Fibroblast of lung (primary cell): ENCODE data around the gene RIMKLA.

ENCODE experiments used
- EZH2 ChIP-seq: IDR thresholded peaks from 2 replicates; pipeline ENCODE4 v1.5.1; 2012; ENCODE audit warnings: low read length, control low read depth, mild to moderate bottlenecking; ENCODE audit errors: missing control alignments
- TF ChIP-seq, protein P1 (sequence below), 2 donors: IDR thresholded peaks in 1 of 2; conservative IDR thresholded peaks in 1 of 2; 1 replicate in 1 of 2; 2 replicates in 1 of 2; pipeline ENCODE4 v1.5.1; 2011 to 2012; ENCODE audit warnings: low read length in 2 of 2, control low read depth in 1 of 2, inconsistent platforms in 1 of 2, low read depth in 1 of 2, mild to moderate bottlenecking in 1 of 2

DNA sequence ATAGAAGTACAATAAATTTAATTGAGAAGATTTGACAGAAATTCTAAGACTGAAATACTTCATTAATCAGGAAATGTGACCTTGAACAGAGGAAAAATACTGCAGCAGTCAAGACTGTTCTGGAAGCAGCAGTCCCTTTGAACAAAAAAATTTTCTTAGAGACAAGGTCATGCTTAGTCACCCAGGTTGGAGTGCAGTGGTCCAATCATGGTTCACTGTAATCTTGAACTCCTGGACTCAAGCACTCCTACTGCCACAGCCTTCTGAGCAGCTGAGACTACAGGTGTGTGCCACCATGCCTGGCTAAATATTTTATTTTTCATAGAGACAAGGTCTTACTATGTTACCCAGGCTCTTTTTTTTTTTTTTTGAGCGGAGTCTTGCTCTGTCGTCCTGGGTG, 80.6 kb downstream of the RIMKLA start:
- TF ChIP-seq, protein P1, sequence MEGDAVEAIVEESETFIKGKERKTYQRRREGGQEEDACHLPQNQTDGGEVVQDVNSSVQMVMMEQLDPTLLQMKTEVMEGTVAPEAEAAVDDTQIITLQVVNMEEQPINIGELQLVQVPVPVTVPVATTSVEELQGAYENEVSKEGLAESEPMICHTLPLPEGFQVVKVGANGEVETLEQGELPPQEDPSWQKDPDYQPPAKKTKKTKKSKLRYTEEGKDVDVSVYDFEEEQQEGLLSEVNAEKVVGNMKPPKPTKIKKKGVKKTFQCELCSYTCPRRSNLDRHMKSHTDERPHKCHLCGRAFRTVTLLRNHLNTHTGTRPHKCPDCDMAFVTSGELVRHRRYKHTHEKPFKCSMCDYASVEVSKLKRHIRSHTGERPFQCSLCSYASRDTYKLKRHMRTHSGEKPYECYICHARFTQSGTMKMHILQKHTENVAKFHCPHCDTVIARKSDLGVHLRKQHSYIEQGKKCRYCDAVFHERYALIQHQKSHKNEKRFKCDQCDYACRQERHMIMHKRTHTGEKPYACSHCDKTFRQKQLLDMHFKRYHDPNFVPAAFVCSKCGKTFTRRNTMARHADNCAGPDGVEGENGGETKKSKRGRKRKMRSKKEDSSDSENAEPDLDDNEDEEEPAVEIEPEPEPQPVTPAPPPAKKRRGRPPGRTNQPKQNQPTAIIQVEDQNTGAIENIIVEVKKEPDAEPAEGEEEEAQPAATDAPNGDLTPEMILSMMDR (conservative IDR thresholded peaks at IDR 0.05 in 1 of 2, IDR thresholded peaks at IDR 0.05 in 1 of 2; ENCODE audit: low read depth in 1 of 2, low read length in 2 of 2), result no peak
- no peak for TF ChIP-seq EZH2
